Thyroid gland (tissue), 4 donors: ENCODE measurements around the gene PABPN1. TPM values are rescaled to one million over a fixed set of nuclear protein-coding genes. Genes with fewer than 3 reads are reported as not detected.

Source experiments
- DNase-seq, 2 donors: peaks; one replicate each; pipeline ENCODE4 v3.0.0-alpha.2; 2019
- H3K27ac ChIP-seq, 3 donors: fragments of 200-600 bp; sonication (generic); 1 replicate in 2 of 3; 2 replicates in 1 of 3; pipeline ENCODE4 v1.5.1; 2016 to 2019; ENCODE audit warnings: mild to moderate bottlenecking in 1 of 3, moderate library complexity in 1 of 3
- H3K27me3 ChIP-seq: fragments of 200-600 bp; sonication (generic); one replicate; pipeline ENCODE4 v1.5.1; 2019
- H3K36me3 ChIP-seq, 2 donors: fragments of 200-600 bp; sonication (generic); one replicate each; pipeline ENCODE4 v1.5.1; 2016 to 2019
- H3K4me1 ChIP-seq, 2 donors: fragments of 200-600 bp; sonication (generic); one replicate each; pipeline ENCODE4 v1.5.1; 2017 to 2019
- H3K4me3 ChIP-seq, 3 donors: fragments of 200-600 bp; sonication (generic); replicated peaks in 1 of 3; 1 replicate in 2 of 3; 2 replicates in 1 of 3; pipeline ENCODE4 v1.5.1; 2016; ENCODE audit warnings: mild to moderate bottlenecking in 1 of 3
- H3K9me3 ChIP-seq: fragments of 200-600 bp; sonication (generic); one replicate; pipeline ENCODE4 v1.5.1; 2017
- CTCF ChIP-seq, 6 experiments: fragments of 200-600 bp in 3 of 6; fragments of 450-650 bp in 3 of 6; sonication (generic) in 3 of 6; IDR thresholded peaks; one replicate each; pipeline ENCODE4 v1.5.1; 2016 to 2019; ENCODE audit warnings: antibody characterized with exemption in 6 of 6, mild to moderate bottlenecking in 2 of 6, inconsistent platforms in 1 of 6, moderate library complexity in 1 of 6
- POLR2A ChIP-seq, 2 donors: fragments of 450-650 bp; IDR thresholded peaks; one replicate each; pipeline ENCODE4 v1.6.1; 2017; ENCODE audit warnings: antibody characterized with exemption in 2 of 2, mild to moderate bottlenecking in 2 of 2, moderate library complexity in 1 of 2
- WGBS, 2 donors: methylation state at CpG; one replicate each; pipeline ENCODE4 v1.1.5; 2017; 5-methylcytosine and 5-hydroxymethylcytosine counted together
- intact Hi-C: fragments of 100-400 bp; cut with DNase I; formaldehyde crosslinking; loops from one replicate; pipeline ENCODE4 v1.15.1; 2023
- total RNA-seq, 4 donors: library from RNA; depleted of rRNA; stranded (reverse); fragments of >200 nt; gene quantifications; one replicate each; pipeline ENCODE4 v1.2.3, GENCODE V29; 2016

Gene PABPN1
- total RNA-seq, 4 donors from 2014 or later = 37.9 to 74.6 (median 60.5) TPM

GRCh38 chr14:23346693-23347405 is 25.6 kb downstream of the PABPN1 start:
- H3K27me3 ChIP-seq = no peaks in the 10 kb centered on the region
- no peak for DNase-seq
- intact Hi-C loops = no loop called here
- no peak overlapping the region for H3K4me3 ChIP-seq
- H3K4me1 ChIP-seq = peaks cover 0 to 4% of the 10 kb centered on the region in 2 donors
- H3K9me3 ChIP-seq = no peaks in the 10 kb centered on the region
- no peak overlapping the region for H3K27ac ChIP-seq
- no peaks in the 10 kb centered on the region for H3K36me3 ChIP-seq
- 84 to 90% methylated on average over 9 to 19 of the region's 27 CpGs for WGBS, 2 donors
- TF ChIP-seq CTCF (IDR thresholded peaks at IDR 0.05) (no peak), POLR2A (IDR thresholded peaks at IDR 0.05) (no peak)

DNA sequence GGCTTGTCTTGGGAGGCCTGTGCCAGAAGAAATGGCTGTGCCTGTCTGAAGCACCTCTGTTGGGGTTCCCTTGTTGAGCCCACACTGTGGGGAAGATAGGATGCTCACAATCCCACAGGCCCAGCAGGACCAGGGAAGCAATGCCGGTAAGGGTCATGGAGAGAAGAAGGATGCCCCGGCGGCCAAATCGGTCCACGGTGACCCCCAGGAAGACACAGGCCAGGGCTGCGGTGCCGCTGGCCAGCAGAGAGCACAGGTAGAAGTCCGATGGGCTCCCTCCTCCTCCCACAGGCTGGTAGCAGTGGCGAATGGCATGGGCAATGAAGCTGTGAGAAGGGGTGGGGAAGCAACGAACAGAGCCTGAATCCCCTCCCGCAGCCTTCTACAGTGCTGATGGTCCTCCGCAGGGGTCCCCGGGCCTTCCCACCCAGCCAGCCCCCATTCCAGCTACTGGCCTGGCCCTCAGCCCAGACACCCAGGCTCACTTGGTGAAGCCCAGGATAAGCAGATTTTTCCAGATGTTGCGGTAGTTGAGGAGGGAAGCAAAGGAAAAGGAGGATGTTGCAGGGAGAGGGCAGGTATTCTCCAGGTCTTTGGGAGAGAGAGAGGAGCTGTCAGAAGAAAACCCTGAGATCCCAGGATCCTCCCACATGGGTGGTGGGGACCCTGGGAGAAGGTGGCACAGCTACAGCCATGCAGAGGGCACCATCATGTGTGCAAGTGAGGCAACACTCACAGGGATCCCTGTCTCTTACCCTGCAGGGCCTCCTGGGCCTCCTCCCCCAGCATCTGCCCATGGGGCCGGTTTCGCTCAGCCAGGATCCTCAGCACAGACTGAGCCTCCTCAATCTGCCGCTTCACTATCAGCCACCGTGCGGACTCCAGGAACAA is 26.4 kb downstream of the PABPN1 start:
- 91 to 93% methylated on average over 11 to 18 of the region's 19 CpGs for WGBS, 2 donors
- Histone ChIP-seq H3K27ac (no peak overlapping the region), H3K27me3 (no peaks in the 10 kb centered on the region), H3K9me3 (no peaks in the 10 kb centered on the region), H3K4me3 (no peak overlapping the region), H3K36me3 (no peaks in the 10 kb centered on the region), H3K4me1 (peaks cover 0 to 6% of the 10 kb centered on the region in 2 donors)
- intact Hi-C loops = no loop called here
- TF ChIP-seq POLR2A (IDR thresholded peaks at IDR 0.05) (no peak), CTCF (IDR thresholded peaks at IDR 0.05) (no peak)
- no peak for DNase-seq

GRCh38 chr14:23348297-23348655 is 27.0 kb downstream of the PABPN1 start:
- Histone ChIP-seq H3K36me3 (no peaks in the 10 kb centered on the region), H3K27ac (no peak overlapping the region), H3K9me3 (no peaks in the 10 kb centered on the region), H3K4me1 (peaks cover 0 to 10% of the 10 kb centered on the region in 2 donors), H3K4me3 (no peak overlapping the region), H3K27me3 (no peaks in the 10 kb centered on the region)
- no peak for DNase-seq
- intact Hi-C loops = no loop called here
- TF ChIP-seq POLR2A (IDR thresholded peaks at IDR 0.05) (no peak), CTCF (IDR thresholded peaks at IDR 0.05) (no peak)
- WGBS, 2 donors = 88% methylated on average over 6 of the region's 6 CpGs

GRCh38 chr14:23349156-23349845 is 28.0 kb downstream of the PABPN1 start:
- intact Hi-C loops = no loop called here

More at GRCh38 chr14:23349156-23349845, 28.0 kb downstream of the PABPN1 start:
- Histone ChIP-seq H3K4me3 (no peak overlapping the region), H3K27me3 (no peaks in the 10 kb centered on the region), H3K9me3 (no peaks in the 10 kb centered on the region), H3K4me1 (peaks cover 0 to 12% of the 10 kb centered on the region in 2 donors), H3K36me3 (no peaks in the 10 kb centered on the region), H3K27ac (no peak overlapping the region)
- DNase-seq = no peak
- 87 to 94% methylated on average over 5 to 7 of the region's 8 CpGs for WGBS, 2 donors
- TF ChIP-seq CTCF (IDR thresholded peaks at IDR 0.05) (no peak), POLR2A (IDR thresholded peaks at IDR 0.05) (no peak)
